Neural progenitor cell (in vitro differentiated cells): ENCODE results near the gene LIMK2.

Source experiments
- EZH2 ChIP-seq: fragments of 200-600 bp; sonication (generic); IDR thresholded peaks from 2 replicates; pipeline ENCODE4 v1.6.1; 2017; ENCODE audit warnings: antibody characterized with exemption, mild to moderate bottlenecking, moderate library complexity
- TF ChIP-seq, protein P1 (sequence below): fragments of 200-600 bp; sonication (generic); IDR thresholded peaks from 2 replicates; pipeline ENCODE4 v1.5.1; 2017; ENCODE audit warnings: antibody characterized with exemption, mild to moderate bottlenecking

DNA sequence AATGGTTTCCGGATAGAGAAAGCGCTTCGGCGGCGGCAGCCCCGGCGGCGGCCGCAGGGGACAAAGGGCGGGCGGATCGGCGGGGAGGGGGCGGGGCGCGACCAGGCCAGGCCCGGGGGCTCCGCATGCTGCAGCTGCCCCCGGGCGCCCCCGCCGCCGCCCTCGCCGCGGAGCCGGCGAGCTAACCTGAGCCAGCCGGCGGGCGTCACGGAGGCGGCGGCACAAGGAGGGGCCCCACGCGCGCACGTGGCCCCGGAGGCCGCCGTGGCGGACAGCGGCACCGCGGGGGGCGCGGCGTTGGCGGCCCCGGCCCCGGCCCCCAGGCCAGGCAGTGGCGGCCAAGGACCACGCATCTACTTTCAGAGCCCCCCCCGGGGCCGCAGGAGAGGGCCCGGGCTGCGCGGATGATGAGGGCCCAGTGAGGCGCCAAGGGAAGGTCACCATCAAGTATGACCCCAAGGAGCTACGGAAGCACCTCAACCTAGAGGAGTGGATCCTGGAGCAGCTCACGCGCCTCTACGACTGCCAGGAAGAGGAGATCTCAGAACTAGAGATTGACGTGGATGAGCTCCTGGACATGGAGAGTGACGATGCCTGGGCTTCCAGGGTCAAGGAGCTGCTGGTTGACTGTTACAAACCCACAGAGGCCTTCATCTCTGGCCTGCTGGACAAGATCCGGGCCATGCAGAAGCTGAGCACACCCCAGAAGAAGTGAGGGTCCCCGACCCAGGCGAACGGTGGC is 64.5 kb downstream of the LIMK2 start:
- no peak for TF ChIP-seq EZH2
- TF ChIP-seq, protein P1, sequence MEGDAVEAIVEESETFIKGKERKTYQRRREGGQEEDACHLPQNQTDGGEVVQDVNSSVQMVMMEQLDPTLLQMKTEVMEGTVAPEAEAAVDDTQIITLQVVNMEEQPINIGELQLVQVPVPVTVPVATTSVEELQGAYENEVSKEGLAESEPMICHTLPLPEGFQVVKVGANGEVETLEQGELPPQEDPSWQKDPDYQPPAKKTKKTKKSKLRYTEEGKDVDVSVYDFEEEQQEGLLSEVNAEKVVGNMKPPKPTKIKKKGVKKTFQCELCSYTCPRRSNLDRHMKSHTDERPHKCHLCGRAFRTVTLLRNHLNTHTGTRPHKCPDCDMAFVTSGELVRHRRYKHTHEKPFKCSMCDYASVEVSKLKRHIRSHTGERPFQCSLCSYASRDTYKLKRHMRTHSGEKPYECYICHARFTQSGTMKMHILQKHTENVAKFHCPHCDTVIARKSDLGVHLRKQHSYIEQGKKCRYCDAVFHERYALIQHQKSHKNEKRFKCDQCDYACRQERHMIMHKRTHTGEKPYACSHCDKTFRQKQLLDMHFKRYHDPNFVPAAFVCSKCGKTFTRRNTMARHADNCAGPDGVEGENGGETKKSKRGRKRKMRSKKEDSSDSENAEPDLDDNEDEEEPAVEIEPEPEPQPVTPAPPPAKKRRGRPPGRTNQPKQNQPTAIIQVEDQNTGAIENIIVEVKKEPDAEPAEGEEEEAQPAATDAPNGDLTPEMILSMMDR = no peak
